GM19372 (cell line): ENCODE results near the gene GDPD3.

Source experiments
- ATAC-seq: cut with Tn5 transposase; IDR thresholded peaks from one replicate; pipeline ENCODE4 v1.9.1; 2021; ENCODE audit warnings: mild to moderate bottlenecking, low read depth, moderate library complexity; ENCODE audit not compliant: unreplicated experiment

Gene GDPD3

GRCh38 chr16:30063278-30063892, 50.0 kb downstream of the GDPD3 start:
- ATAC-seq, result no peak

DNA sequence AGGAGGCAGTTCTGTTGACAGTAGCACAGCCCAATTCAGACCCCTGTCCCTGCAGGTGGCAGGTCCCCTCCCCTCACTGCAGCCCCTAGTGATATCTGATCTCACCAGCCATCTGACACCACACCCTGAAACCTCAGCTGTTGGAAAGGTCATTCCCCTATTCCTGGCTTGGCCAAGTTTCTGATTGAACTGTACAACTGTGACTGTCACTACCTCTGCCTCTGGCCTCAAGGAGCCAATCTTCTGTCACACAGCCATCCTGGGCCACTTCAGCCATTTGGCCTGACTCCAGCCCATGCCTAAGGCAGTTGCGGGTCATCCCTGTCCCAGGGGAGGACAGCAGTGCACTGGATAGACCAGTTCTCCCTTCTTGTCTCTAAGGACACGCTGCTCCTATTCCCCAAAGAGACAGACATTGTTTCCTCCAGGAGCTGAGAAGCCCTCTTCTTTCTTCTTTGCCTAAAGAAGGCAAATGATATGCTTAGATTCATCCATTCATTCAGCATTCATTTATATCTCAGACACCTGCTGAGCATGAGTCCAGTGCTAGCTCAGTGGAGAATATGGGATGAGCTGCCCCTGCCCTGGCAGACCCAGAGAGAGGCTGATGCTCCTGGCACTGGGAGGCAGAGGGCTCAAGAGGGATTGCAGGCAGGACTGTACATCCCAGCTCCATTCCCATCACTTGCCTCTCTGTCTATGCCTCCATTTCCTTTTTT, 52.3 kb downstream of the GDPD3 start:
- ATAC-seq, result no peak

GRCh38 chr16:30060346-30060745, 53.0 kb downstream of the GDPD3 start:
- ATAC-seq, result no peak

GRCh38 chr16:30054959-30055553, 58.3 kb downstream of the GDPD3 start:
- no peak for ATAC-seq
